GM21515 (cell line): ENCODE data around the gene TWIST2.

Experiments used
- ATAC-seq: cut with Tn5 transposase; IDR thresholded peaks from one replicate; pipeline ENCODE4 v1.9.1; 2021; ENCODE audit not compliant: unreplicated experiment

The TWIST2 gene

DNA sequence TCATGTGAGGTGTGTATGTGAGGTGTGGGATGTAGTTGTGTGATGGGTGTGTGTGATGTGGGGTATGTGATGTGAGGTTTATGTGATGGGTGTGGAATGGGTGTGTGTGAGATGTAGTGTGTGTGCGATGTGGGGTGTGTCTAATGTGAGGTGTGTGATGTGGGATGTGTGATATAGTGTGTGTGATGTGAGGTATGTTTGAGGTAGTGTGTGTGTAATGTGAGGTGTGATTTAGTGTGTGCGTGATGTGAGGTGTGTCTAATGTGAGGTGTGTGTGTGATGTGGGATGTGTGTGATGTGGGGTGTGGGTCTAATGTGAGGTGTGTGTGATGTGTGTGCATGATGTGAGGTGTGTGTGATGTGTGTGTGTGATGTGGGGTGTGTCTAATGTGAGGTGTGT lies 55.3 kb downstream of the TWIST2 start:
- ATAC-seq: no peak

DNA sequence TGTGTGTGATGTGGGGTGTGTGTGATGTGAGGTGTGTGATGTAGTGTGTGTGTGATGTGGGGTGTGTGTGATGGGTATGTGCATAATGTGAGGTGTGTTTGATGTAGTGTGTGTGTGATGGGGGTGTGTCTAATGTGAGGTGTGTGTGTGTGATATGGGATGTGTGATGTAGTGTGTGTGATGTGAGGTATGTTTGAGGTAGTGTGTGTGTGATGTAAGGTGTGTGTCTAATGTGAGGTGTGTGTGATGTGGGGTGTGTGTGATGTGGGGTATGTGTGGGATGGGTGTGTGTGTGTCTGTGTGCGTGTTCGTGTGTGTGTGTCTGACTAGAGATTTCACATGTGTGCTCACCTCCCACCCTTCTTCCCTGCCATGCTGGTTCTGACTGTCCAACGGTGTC lies 56.3 kb downstream of the TWIST2 start:
- ATAC-seq: no peak

DNA sequence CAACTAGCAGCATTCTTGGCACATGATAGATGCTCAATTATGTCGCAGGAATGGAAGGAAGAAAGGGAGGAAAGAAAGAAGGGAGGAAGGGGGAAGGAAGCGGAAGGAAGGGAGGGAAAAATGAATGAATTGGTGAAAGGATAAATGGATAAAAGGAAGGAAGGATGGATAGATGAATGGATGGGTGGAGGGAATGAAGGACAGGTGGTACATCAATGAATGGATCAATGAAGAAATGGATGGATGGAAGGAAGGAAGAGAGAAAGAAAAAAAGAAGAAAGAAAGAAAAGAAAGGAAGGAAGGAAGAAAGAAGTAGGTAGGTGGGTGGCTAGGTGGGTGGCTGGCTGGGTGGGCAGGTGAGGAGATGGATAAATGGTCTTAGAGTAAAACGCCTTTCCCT lies 56.8 kb downstream of the TWIST2 start:
- no peak for ATAC-seq

GRCh38 chr2:238905224-238905623 lies 57.3 kb downstream of the TWIST2 start:
- no peak for ATAC-seq

DNA sequence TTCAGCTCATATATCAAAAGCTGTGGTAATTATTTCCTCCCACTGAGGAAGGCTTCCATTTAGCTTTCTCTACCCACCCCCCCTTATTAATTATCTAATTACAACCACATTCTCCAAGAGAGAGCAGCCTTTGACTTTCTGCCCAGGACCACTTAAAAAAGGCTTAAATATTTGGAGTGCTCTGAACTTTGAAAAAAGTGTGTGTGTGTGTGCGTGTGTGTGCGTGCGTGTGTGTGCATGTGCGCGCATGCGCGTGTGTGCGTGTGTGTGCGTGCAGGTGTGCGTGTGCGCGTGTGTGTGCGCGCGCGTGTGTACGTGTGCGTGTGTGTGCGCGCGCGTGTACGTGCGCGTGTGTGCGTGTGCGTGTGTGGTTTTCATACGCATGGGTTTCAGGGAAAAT lies 57.8 kb downstream of the TWIST2 start:
- no peak for ATAC-seq

- ATAC-seq: no peak
These were observed 58.5 kb downstream of the TWIST2 start for GRCh38 chr2:238906254-238906935.

GRCh38 chr2:238906936-238907716 lies 59.2 kb downstream of the TWIST2 start:
- no peak for ATAC-seq

DNA sequence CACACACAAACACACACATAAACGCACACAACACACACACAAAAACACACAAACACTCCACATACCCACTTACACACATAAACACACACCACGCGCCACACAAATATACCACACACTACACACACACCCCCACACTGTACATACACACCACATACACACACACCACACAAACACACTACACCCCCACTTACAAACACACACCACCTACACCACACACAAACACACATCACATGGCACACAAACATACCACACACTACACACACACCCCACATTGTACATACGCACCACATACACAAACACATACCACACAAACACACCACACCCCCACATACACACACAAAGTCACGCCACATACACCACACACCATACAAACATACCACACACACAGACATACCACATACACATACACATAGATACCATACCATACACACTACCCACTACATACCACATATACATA lies 59.9 kb downstream of the TWIST2 start:
- no peak for ATAC-seq

DNA sequence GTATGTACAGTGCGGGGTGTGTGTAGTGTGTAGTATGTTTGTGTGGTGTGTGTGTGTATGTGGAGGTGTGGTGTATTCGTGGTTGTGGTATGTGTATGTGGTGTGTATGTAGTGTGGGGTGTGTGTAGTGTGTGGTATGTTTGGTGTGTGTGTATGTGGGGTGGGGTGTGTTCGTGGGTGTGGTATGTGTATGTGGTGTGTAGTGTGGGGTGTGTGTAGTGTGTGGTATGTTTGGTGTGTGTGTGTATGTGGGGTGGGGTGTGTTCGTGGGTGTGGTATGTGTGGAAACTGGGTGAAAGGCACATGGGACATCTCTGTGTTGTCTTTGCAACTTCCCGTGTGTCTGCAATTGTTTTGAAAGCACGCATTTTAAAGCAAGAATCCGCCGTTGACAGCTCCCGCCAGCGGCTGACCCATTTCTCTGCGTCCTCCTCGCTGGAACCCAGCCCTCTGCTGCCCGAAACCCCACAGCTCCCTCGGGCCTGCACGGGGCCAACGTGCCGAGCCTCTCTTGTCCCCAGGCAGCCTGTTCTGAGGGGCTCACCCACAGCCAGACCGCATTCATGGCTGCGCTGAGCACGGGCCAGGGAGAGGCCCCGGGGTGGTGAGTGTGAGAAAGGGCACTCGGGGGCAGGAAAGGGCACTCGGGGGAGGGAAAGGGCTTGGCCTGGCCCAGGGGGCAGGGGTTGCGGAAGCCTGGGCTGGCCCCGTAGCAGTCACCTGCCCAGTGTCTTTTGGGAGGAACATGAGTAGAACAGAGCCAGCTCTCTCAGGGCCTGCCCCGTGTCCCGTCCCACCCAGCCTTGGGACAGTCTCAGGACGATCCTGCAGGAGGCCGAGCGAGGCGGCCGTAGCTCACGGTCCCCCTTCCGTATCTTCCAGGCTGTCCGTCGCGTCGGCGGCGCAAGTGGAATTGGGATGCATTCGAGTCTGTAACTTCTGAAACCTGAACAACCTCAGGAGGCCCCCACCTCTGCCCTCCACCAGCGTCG lies 61.4 kb downstream of the TWIST2 start:
- no peak for ATAC-seq

DNA sequence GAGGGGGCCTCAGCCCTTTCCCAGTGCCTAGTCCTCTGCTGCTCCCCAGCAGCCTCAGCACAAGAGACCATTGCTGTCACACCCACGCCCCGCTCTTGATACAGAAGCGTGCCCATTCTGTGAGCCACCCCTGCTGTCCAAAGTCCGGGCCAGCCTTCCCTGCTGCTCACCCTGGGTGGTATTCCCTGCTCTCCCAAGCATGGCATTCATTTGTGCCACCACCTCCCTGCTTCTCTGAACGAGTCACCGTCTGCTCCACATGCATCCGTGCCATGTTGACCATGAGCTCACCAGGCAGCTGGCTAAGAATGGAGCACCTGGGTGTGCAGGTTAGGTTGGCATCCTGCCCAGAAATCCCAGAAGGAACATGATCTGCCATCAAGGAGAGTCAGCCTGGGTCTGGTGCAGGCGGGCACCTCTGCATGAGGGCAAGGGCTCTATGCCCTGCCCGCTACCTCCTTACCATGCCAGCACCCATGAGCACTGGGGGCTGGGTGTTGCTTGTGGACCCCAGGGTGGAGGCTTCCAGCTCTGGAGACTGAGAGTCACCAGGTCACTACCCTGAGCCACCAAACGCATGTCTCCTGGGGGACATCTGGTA lies 63.0 kb downstream of the TWIST2 start:
- no peak for ATAC-seq

DNA sequence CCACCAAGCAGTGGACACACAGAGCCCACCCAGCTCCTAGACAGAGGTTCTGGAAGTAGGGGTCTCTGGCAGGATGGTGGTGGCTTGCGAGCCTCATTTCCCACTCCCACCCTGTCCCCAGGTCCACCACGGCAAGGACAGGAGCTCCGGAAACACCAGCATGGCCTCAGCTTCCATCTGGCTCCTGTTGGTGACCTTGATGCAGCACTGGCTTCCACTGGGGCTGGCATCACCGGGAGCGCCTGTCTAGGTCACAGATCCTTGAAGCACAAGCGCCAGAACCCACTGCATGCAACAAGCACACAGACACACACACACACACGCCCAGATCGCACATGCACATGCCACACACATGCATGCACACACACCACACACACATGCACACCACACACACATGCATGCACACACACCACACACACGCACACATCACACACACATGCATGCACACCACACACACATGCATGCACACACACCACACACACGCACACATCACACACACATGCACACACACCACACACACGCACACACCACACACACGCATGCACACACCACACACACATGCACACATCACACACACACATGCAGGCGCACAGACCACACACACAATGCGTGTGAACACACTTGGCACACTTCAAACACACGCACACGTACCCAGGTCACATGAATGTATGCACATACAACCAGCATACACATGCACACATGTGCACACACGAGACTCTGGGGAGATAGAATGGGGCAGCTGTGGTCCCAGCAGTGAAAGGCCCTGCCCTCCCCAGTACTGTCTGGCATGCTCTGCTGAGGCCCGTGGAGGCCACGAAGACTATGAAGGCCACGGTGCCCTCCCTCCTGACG lies 63.7 kb downstream of the TWIST2 start:
- no peak for ATAC-seq

DNA sequence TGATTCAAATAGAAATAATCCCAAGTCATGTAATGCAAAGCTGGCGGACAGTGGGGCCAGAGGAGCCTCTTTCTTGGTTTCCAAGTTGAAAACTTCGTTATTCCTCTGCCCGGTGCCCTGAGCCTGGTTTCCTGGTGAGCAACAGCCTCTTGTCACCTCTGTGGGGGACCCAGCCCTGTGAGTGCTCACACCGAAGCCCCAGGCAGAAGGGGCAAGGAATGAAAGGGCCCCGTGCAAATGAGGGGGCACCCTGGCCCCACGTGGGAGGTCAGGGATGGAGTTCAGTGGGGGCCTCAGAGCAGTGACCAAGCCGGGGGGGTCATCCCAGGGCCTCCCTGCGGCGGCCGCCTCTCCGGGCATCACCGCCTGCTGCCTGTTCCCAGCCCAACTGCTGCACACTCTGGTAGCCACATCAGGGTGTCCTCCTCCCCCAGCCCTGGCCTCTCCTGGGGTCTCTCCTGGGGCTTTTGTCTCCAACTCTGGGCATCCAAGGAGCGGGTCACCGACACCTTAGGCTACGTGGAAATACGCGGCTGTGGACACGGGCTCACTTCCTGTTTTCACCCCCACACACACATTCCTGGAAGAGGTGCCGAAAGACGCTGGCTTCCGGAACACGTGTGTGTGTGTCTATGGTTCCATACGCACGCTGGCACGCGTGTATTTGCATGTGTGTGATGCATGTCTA lies 64.5 kb downstream of the TWIST2 start:
- no peak for ATAC-seq

DNA sequence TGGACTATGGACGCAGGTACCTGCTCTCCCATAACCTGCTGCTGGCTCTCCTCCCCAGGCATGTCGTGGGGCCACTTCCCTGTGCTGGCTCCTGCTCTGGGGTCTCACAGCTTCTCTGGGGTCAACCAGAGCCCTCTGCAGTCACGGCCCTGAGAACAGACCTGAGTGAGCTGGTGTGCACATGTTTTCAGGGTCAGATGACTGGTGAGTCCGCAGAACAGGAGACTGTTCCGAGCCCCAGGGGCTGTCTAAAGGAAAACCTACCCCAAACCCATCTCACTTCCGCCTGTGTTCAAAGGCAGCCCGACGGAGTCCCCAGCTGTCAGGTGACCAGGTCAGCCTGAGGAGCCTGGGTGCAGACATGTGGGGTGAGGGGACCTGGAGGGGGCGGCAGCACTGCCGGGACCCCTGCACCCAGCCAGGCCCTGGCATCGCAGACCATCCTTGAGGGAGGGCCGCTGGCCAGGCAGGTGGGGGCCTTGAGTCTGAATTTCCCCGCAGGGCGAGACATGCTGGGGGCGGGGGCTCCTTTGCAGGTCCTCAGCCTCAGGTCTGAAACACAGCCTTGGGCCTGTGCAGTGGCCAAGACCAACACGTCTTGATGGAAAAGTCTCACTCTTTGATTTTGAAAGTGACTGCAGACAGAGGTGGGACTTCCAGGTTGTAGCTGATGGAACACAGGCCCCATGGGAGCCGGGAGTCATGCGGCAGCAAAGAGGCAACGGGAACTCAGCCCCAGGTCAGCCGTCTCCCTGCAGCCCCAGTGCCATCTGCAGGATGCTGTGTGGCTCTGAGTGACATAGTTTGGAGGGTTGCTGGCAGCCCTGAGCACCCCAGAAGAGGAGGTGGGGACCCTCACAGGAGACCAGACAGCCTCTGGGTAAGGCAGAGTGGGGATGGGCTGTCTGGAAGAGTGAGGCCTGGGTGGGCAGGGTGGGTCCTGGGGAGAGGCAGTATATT lies 65.3 kb downstream of the TWIST2 start:
- ATAC-seq: no peak

DNA sequence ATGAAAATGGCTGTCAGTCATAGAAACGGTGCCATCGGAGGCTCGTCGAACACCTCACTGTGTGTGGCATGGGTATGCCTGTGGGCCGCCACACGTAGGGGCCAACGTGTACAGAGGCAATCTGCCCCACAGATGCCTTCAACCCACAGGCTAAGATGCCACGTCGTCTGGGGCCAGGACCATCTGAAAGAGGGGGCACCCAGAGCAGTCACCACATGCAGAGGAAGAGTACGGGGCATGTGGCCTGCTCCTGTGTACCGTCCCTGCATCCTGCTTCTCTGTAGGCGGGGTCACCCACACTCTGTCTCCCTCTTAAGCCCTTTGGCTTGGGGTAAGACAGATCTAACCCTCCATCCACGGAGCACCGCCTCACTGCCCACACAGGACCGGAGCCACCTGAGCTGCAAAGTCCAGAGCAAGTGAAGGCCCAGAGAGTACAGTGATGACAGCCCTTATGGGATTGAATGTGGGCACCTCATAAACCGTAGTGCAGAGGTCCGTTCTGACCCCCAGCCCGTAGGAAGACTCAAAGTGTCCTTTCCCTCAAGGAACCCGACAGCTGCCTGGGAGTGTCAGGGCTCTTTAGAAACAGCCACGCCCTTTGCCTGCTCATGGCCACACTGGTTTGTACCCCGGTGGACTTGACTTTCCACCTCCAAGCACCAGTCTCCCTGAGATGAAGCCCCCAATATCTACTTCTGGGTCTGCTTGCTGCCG lies 66.2 kb downstream of the TWIST2 start:
- ATAC-seq: no peak

- ATAC-seq: no peak
These were observed 66.7 kb downstream of the TWIST2 start for GRCh38 chr2:238914648-238915015.

- no peak for ATAC-seq
These were observed 67.3 kb downstream of the TWIST2 start for GRCh38 chr2:238915196-238915595.

GRCh38 chr2:238915596-238915995 lies 67.7 kb downstream of the TWIST2 start:
- ATAC-seq: no peak
